ENCODE results near the gene PDE4A.
"Not testable (repeated sequence)": the region's sequence is repeated elsewhere in the genome, so short reads cannot be mapped to it uniquely, and the experiment has no call there.

The PDE4A gene

GRCh38 chr19:10453852-10454251, 33.5 kb downstream of the PDE4A start:
- H3K9ac ChIP-seq (ENCODE audit: low read depth, low read length) = no peak overlapping the region
- no peak overlapping the region for H3K4me3 ChIP-seq (ENCODE audit: low read length)
- H3K4me1 ChIP-seq (ENCODE audit: insufficient read depth, low read length) = peaks cover 3% of the 10 kb centered on the region; the same call in 1 of the 2 replicates
- H3K27me3 ChIP-seq (ENCODE audit: insufficient read depth, low read length) = no peaks in the 10 kb centered on the region; the same call in 1 of the 2 replicates
- no peaks in the 10 kb centered on the region for H3K36me3 ChIP-seq (ENCODE audit: insufficient read depth, low read depth, low read length)
- no peak overlapping the region for H3K27ac ChIP-seq (ENCODE audit: low read length)
- no peaks in the 10 kb centered on the region for H3K9me3 ChIP-seq (ENCODE audit: insufficient read depth, low read depth, low read length)

DNA sequence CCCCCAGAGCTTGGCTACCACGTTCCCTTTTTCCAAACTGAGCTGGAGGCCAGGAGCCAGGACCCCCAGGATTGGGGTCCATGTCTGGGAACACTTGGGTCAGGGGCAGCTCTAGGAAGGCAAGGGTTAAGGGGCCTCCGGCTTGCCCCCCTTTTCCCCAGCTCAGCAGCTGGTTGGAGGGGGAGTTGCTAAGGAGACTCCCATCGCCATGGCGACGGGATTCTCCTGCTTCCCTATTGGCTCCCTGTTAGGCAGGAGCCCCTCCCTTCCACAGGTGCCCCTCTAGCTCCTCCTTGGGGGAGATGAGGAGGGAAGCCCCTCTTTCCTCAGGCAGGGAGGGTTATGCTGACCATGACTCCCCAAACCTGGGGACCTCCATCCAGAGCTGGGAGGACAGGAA, 33.9 kb downstream of the PDE4A start:
- H3K36me3 ChIP-seq (ENCODE audit: insufficient read depth, low read depth, low read length) = no peaks in the 10 kb centered on the region
- H3K27ac ChIP-seq (ENCODE audit: low read length) = no peak overlapping the region
- H3K9me3 ChIP-seq (ENCODE audit: insufficient read depth, low read depth, low read length) = no peaks in the 10 kb centered on the region
- H3K4me3 ChIP-seq (ENCODE audit: low read length) = no peak overlapping the region; the same call in 1 of the 2 replicates
- H3K9ac ChIP-seq (ENCODE audit: low read depth, low read length) = no peak overlapping the region; the same call in 1 of the 2 replicates
- no peaks in the 10 kb centered on the region; the same call in 1 of the 2 replicates for H3K27me3 ChIP-seq (ENCODE audit: insufficient read depth, low read length)
- H3K4me1 ChIP-seq (ENCODE audit: insufficient read depth, low read length) = peaks cover 3% of the 10 kb centered on the region; the same call in 1 of the 2 replicates

- H3K36me3 ChIP-seq (ENCODE audit: insufficient read depth, low read depth, low read length); H3K4me1 ChIP-seq (ENCODE audit: insufficient read depth, low read length); H3K27ac ChIP-seq (ENCODE audit: low read length); H3K4me3 ChIP-seq (ENCODE audit: low read length); H3K9me3 ChIP-seq (ENCODE audit: insufficient read depth, low read depth, low read length); H3K27me3 ChIP-seq (ENCODE audit: insufficient read depth, low read length); H3K9ac ChIP-seq (ENCODE audit: low read depth, low read length): not testable (repeated sequence)
Measured at GRCh38 chr19:10458733-10459132, 38.4 kb downstream of the PDE4A start.

DNA sequence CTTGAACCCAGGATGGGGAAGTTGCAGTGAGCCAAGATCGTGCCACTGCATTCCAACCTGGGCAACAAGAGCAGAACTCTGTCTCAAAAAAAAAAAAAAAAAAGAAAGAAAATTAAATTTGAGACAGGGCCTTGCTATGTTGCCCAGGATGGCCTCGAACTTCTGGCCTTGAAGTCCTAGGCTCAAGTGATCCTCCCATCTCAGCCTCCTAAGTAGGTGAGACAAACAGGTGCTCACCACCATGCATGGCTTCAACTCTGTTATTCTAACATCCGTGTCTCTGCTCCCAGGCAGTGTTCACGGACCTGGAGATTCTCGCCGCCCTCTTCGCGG, 40.3 kb downstream of the PDE4A start:
- Histone ChIP-seq H3K9ac (ENCODE audit: low read depth, low read length) (no peak overlapping the region), H3K9me3 (ENCODE audit: insufficient read depth, low read depth, low read length) (no peaks in the 10 kb centered on the region), H3K36me3 (ENCODE audit: insufficient read depth, low read depth, low read length) (no peaks in the 10 kb centered on the region), H3K4me3 (ENCODE audit: low read length) (no peak overlapping the region), H3K4me1 (ENCODE audit: insufficient read depth, low read length) (no peaks in the 10 kb centered on the region), H3K27ac (ENCODE audit: low read length) (no peak overlapping the region), H3K27me3 (ENCODE audit: insufficient read depth, low read length) (peaks cover 8% of the 10 kb centered on the region)

- H3K9me3 ChIP-seq (ENCODE audit: insufficient read depth, low read depth, low read length) = no peaks in the 10 kb centered on the region
- H3K9ac ChIP-seq (ENCODE audit: low read depth, low read length) = peak overlapping the region; percentile 40; the same call in 1 of the 2 replicates
- no peak overlapping the region for H3K27ac ChIP-seq (ENCODE audit: low read length)
- H3K4me3 ChIP-seq (ENCODE audit: low read length) = peak overlapping the region; percentile 78
- peaks cover 8% of the 10 kb centered on the region for H3K27me3 ChIP-seq (ENCODE audit: insufficient read depth, low read length)
- no peaks in the 10 kb centered on the region for H3K4me1 ChIP-seq (ENCODE audit: insufficient read depth, low read length)
- H3K36me3 ChIP-seq (ENCODE audit: insufficient read depth, low read depth, low read length) = no peaks in the 10 kb centered on the region
Measured at GRCh38 chr19:10461047-10461949, 41.0 kb downstream of the PDE4A start.

- H3K27ac ChIP-seq (ENCODE audit: low read length); H3K27me3 ChIP-seq (ENCODE audit: insufficient read depth, low read length); H3K4me1 ChIP-seq (ENCODE audit: insufficient read depth, low read length); H3K36me3 ChIP-seq (ENCODE audit: insufficient read depth, low read depth, low read length); H3K9ac ChIP-seq (ENCODE audit: low read depth, low read length); H3K9me3 ChIP-seq (ENCODE audit: insufficient read depth, low read depth, low read length): not testable (repeated sequence)
- H3K4me3 ChIP-seq (ENCODE audit: low read length) = peak overlapping the region; percentile 78; the same call in 1 of the 2 replicates
Measured at GRCh38 chr19:10462042-10462441, 41.7 kb downstream of the PDE4A start.

GRCh38 chr19:10462557-10462956, 42.2 kb downstream of the PDE4A start:
- Histone ChIP-seq H3K4me3 (ENCODE audit: low read length) (no peak overlapping the region), H3K36me3 (ENCODE audit: insufficient read depth, low read depth, low read length) (no peaks in the 10 kb centered on the region), H3K27me3 (ENCODE audit: insufficient read depth, low read length) (peaks cover 8% of the 10 kb centered on the region), H3K27ac (ENCODE audit: low read length) (no peak overlapping the region), H3K9me3 (ENCODE audit: insufficient read depth, low read depth, low read length) (no peaks in the 10 kb centered on the region), H3K9ac (ENCODE audit: low read depth, low read length) (no peak overlapping the region), H3K4me1 (ENCODE audit: insufficient read depth, low read length) (no peaks in the 10 kb centered on the region; the same call in 1 of the 2 replicates)

GRCh38 chr19:10464456-10464855, 44.1 kb downstream of the PDE4A start:
- Histone ChIP-seq H3K9me3 (ENCODE audit: insufficient read depth, low read depth, low read length) (no peaks in the 10 kb centered on the region), H3K9ac (ENCODE audit: low read depth, low read length) (no peak overlapping the region), H3K36me3 (ENCODE audit: insufficient read depth, low read depth, low read length) (no peaks in the 10 kb centered on the region), H3K4me1 (ENCODE audit: insufficient read depth, low read length) (peaks cover 2% of the 10 kb centered on the region; the same call in 1 of the 2 replicates), H3K27ac (ENCODE audit: low read length) (no peak overlapping the region), H3K27me3 (ENCODE audit: insufficient read depth, low read length) (peaks cover 8% of the 10 kb centered on the region), H3K4me3 (ENCODE audit: low read length) (no peak overlapping the region)

DNA sequence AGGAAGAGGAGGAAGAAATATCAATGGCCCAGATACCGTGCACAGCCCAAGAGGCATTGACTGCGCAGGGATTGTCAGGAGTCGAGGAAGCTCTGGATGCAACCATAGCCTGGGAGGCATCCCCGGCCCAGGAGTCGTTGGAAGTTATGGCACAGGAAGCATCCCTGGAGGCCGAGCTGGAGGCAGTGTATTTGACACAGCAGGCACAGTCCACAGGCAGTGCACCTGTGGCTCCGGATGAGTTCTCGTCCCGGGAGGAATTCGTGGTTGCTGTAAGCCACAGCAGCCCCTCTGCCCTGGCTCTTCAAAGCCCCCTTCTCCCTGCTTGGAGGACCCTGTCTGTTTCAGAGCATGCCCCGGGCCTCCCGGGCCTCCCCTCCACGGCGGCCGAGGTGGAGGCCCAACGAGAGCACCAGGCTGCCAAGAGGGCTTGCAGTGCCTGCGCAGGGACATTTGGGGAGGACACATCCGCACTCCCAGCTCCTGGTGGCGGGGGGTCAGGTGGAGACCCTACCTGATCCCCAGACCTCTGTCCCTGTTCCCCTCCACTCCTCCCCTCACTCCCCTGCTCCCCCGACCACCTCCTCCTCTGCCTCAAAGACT, 46.9 kb downstream of the PDE4A start:
- H3K27me3 ChIP-seq (ENCODE audit: insufficient read depth, low read length) = peaks cover 7% of the 10 kb centered on the region
- H3K36me3 ChIP-seq (ENCODE audit: insufficient read depth, low read depth, low read length) = no peaks in the 10 kb centered on the region
- no peak overlapping the region for H3K27ac ChIP-seq (ENCODE audit: low read length)
- peaks cover 2% of the 10 kb centered on the region; the same call in 1 of the 2 replicates for H3K4me1 ChIP-seq (ENCODE audit: insufficient read depth, low read length)
- H3K9ac ChIP-seq (ENCODE audit: low read depth, low read length) = no peak overlapping the region
- H3K4me3 ChIP-seq (ENCODE audit: low read length) = no peak overlapping the region
- H3K9me3 ChIP-seq (ENCODE audit: insufficient read depth, low read depth, low read length) = no peaks in the 10 kb centered on the region

- no peaks in the 10 kb centered on the region for H3K27me3 ChIP-seq (ENCODE audit: insufficient read depth, low read length)
- H3K4me3 ChIP-seq (ENCODE audit: low read length) = no peak overlapping the region; the same call in 1 of the 2 replicates
- H3K36me3 ChIP-seq (ENCODE audit: insufficient read depth, low read depth, low read length) = no peaks in the 10 kb centered on the region
- H3K27ac ChIP-seq (ENCODE audit: low read length) = no peak overlapping the region
- H3K4me1 ChIP-seq (ENCODE audit: insufficient read depth, low read length) = peaks cover 2% of the 10 kb centered on the region; the same call in 1 of the 2 replicates
- no peaks in the 10 kb centered on the region for H3K9me3 ChIP-seq (ENCODE audit: insufficient read depth, low read depth, low read length)
- no peak overlapping the region; the same call in 1 of the 2 replicates for H3K9ac ChIP-seq (ENCODE audit: low read depth, low read length)
Measured at GRCh38 chr19:10468133-10468532, 47.8 kb downstream of the PDE4A start.

GRCh38 chr19:10471909-10472308, 51.6 kb downstream of the PDE4A start:
- no peaks in the 10 kb centered on the region for H3K36me3 ChIP-seq (ENCODE audit: insufficient read depth, low read depth, low read length)
- no peak overlapping the region for H3K9ac ChIP-seq (ENCODE audit: low read depth, low read length)
- no peak overlapping the region for H3K4me3 ChIP-seq (ENCODE audit: low read length)
- no peaks in the 10 kb centered on the region for H3K27me3 ChIP-seq (ENCODE audit: insufficient read depth, low read length)
- H3K9me3 ChIP-seq (ENCODE audit: insufficient read depth, low read depth, low read length) = no peaks in the 10 kb centered on the region
- H3K4me1 ChIP-seq (ENCODE audit: insufficient read depth, low read length) = peaks cover 2% of the 10 kb centered on the region; the same call in 1 of the 2 replicates
- no peak overlapping the region for H3K27ac ChIP-seq (ENCODE audit: low read length)

GRCh38 chr19:10473192-10473591, 52.9 kb downstream of the PDE4A start:
- H3K9me3 ChIP-seq (ENCODE audit: insufficient read depth, low read depth, low read length) = no peaks in the 10 kb centered on the region
- no peak overlapping the region for H3K4me3 ChIP-seq (ENCODE audit: low read length)
- no peaks in the 10 kb centered on the region for H3K4me1 ChIP-seq (ENCODE audit: insufficient read depth, low read length)
- H3K27ac ChIP-seq (ENCODE audit: low read length) = no peak overlapping the region
- no peaks in the 10 kb centered on the region for H3K36me3 ChIP-seq (ENCODE audit: insufficient read depth, low read depth, low read length)
- H3K27me3 ChIP-seq (ENCODE audit: insufficient read depth, low read length) = no peaks in the 10 kb centered on the region
- H3K9ac ChIP-seq (ENCODE audit: low read depth, low read length) = no peak overlapping the region

All from iPS-20b (cell line).